ENCODE results near the gene BCAT1. TPM values are rescaled to one million over a fixed set of nuclear protein-coding genes. Genes with fewer than 3 reads are reported as not detected.

BCAT1 gene
- total RNA-seq, 1 donor = 453 TPM

GRCh38 chr12:24848941-24849477 lies 99.9 kb downstream of the BCAT1 start:
- no peak for DNase-seq (ENCODE audit: low read depth)
- TF ChIP-seq, protein P1, sequence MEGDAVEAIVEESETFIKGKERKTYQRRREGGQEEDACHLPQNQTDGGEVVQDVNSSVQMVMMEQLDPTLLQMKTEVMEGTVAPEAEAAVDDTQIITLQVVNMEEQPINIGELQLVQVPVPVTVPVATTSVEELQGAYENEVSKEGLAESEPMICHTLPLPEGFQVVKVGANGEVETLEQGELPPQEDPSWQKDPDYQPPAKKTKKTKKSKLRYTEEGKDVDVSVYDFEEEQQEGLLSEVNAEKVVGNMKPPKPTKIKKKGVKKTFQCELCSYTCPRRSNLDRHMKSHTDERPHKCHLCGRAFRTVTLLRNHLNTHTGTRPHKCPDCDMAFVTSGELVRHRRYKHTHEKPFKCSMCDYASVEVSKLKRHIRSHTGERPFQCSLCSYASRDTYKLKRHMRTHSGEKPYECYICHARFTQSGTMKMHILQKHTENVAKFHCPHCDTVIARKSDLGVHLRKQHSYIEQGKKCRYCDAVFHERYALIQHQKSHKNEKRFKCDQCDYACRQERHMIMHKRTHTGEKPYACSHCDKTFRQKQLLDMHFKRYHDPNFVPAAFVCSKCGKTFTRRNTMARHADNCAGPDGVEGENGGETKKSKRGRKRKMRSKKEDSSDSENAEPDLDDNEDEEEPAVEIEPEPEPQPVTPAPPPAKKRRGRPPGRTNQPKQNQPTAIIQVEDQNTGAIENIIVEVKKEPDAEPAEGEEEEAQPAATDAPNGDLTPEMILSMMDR (IDR thresholded peaks at IDR 0.05; ENCODE audit: insufficient read depth, low read length) = no peak
- H3K4me3 ChIP-seq (ENCODE audit: low read depth, low read length) = no peak overlapping the region

- TF ChIP-seq, protein P1 (IDR thresholded peaks at IDR 0.05; ENCODE audit: insufficient read depth, low read length) = no peak
- no peak for DNase-seq (ENCODE audit: low read depth)
- H3K4me3 ChIP-seq (ENCODE audit: low read depth, low read length) = no peak overlapping the region
These were observed 102.2 kb downstream of the BCAT1 start for GRCh38 chr12:24846689-24847088.

GRCh38 chr12:24845615-24846014 lies 103.3 kb downstream of the BCAT1 start:
- no peak overlapping the region for H3K4me3 ChIP-seq (ENCODE audit: low read depth, low read length)
- TF ChIP-seq, protein P1 (IDR thresholded peaks at IDR 0.05; ENCODE audit: insufficient read depth, low read length) = no peak
- peak; percentile 43 for DNase-seq (ENCODE audit: low read depth)

DNA sequence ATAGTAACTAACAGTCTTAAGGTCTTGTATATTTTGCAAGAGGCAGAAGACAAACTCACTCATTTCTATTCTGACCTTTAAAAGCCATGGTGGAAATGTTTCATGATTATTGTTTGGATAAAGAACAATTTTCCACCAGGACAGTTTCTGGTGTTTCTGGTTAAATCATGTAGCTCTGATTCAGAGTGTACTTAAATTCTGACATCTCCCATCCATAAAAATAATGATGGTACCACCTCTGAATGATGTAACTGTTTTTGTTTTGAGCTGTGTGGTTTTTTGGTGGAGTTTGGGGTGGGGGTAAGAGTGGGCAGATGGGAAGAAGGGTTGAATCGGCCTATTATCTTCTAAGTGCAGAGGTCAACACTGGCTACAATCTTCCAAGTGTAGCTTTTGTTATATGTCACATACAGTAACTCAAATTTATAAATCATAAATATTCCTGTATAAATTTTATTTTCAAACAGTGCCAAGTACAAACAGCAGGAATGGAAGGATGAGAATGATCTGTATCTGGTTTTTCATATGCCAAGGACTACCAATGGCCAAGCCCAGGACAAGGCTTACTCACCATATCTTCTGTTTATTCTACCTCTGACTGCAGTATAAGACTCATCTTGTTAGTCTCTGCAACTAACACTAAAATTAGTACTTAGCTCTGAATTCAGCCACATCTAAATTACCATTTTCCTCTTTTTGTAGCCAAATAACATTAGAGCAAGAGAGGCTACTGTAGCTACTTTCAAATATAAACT lies 108.7 kb downstream of the BCAT1 start:
- TF ChIP-seq, protein P1 (IDR thresholded peaks at IDR 0.05; ENCODE audit: insufficient read depth, low read length) = no peak
- no peak for DNase-seq (ENCODE audit: low read depth)
- H3K4me3 ChIP-seq (ENCODE audit: low read depth, low read length) = no peak overlapping the region

- TF ChIP-seq, protein P1 (IDR thresholded peaks at IDR 0.05; ENCODE audit: insufficient read depth, low read length) = no peak
- DNase-seq (ENCODE audit: low read depth) = peak; percentile 25
- no peak overlapping the region for H3K4me3 ChIP-seq (ENCODE audit: low read depth, low read length)
These were observed 109.6 kb downstream of the BCAT1 start for GRCh38 chr12:24839268-24839791.

DNA sequence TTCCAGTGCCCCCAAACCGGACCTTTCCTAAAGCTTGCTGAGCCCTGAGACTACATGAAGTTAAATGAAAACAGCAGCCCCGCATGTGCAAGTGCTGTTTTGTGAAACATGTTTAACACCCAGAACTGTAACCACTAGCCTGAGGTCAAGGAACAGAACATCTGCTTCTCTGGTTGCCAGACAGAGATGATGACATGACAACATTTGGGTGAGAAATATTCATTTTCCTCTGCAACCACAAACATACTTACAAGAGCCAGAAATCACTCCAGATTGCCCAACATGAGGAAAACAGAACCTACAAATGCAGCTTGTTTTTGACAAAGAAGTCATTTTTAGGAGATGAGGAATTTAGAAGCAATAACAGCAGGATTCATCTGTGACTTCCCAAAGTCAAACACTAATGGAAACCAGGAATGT lies 110.4 kb downstream of the BCAT1 start:
- TF ChIP-seq, protein P1 (IDR thresholded peaks at IDR 0.05; ENCODE audit: insufficient read depth, low read length) = no peak
- DNase-seq (ENCODE audit: low read depth) = peak; percentile 94
- H3K4me3 ChIP-seq (ENCODE audit: low read depth, low read length) = no peak overlapping the region
